Lower leg skin (tissue), 3 donors: ENCODE measurements around the gene EIF5.

Source experiments
- POLR2A ChIP-seq, 2 donors: fragments of 450-650 bp; IDR thresholded peaks; one replicate each; pipeline ENCODE4 v1.6.1; 2016 to 2017; ENCODE audit warnings: antibody characterized with exemption in 2 of 2, mild to moderate bottlenecking in 1 of 2, moderate library complexity in 1 of 2
- TF ChIP-seq, protein P1 (sequence below), 3 donors: fragments of 450-650 bp; IDR thresholded peaks; one replicate each; pipeline ENCODE4 v1.5.1; 2016; ENCODE audit warnings: antibody characterized with exemption in 3 of 3, mild to moderate bottlenecking in 3 of 3, moderate library complexity in 2 of 3

DNA sequence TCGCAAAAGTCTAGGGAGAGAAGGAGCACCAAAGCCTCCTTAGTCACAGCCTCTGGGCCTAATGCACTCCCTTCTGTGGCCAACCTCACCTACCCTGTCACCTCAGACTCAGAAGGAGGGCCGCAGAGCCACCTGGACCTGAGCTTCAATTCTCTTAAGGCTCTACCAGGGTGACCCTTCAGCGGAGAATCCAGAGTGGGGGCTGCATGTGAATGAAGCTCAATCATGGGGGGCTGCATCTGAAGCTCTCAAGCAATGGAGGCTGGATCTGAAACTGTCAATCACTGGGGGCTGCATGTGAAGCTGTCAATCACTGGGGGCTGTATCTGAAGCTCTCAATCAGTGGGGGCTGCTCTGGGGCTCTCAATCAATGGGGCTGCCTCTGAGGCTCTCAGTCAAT is 43.1 kb upstream of the EIF5 start:
- no peak for TF ChIP-seq POLR2A (IDR thresholded peaks at IDR 0.05)
- TF ChIP-seq, protein P1, sequence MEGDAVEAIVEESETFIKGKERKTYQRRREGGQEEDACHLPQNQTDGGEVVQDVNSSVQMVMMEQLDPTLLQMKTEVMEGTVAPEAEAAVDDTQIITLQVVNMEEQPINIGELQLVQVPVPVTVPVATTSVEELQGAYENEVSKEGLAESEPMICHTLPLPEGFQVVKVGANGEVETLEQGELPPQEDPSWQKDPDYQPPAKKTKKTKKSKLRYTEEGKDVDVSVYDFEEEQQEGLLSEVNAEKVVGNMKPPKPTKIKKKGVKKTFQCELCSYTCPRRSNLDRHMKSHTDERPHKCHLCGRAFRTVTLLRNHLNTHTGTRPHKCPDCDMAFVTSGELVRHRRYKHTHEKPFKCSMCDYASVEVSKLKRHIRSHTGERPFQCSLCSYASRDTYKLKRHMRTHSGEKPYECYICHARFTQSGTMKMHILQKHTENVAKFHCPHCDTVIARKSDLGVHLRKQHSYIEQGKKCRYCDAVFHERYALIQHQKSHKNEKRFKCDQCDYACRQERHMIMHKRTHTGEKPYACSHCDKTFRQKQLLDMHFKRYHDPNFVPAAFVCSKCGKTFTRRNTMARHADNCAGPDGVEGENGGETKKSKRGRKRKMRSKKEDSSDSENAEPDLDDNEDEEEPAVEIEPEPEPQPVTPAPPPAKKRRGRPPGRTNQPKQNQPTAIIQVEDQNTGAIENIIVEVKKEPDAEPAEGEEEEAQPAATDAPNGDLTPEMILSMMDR (IDR thresholded peaks at IDR 0.05): no peak
